Cardiac muscle cell (in vitro differentiated cells and primary cell): ENCODE data around the gene KMT2A. TPM values are rescaled to one million over a fixed set of nuclear protein-coding genes. Genes with fewer than 3 reads are reported as not detected.

Source experiments
- DNase-seq, 2 donors: peaks; one replicate each; pipeline versions ENCODE4 v3.0.0 to v3.0.0-alpha.2; 2010 to 2017; ENCODE audit warnings: low read depth in 1 of 2, low spot score in 1 of 2
- H3K27ac ChIP-seq: fragments of 200-600 bp; sonication (generic); 2 replicates; pipeline ENCODE4 v1.5.1; 2016
- H3K27me3 ChIP-seq: fragments of 200-600 bp; sonication (generic); 2 replicates; pipeline ENCODE4 v1.6.0; 2016; ENCODE audit warnings: control low read depth
- H3K36me3 ChIP-seq: fragments of 200-600 bp; sonication (generic); 2 replicates; pipeline ENCODE4 v1.5.1; 2016; ENCODE audit warnings: control low read depth
- H3K4me1 ChIP-seq: fragments of 200-600 bp; sonication (generic); 2 replicates; pipeline ENCODE4 v1.8.1; 2017; ENCODE audit warnings: low read depth, mild to moderate bottlenecking, mixed run types
- H3K4me3 ChIP-seq: fragments of 200-600 bp; sonication (generic); 2 replicates; pipeline ENCODE4 v1.5.1; 2016; ENCODE audit warnings: mild to moderate bottlenecking
- H3K9me3 ChIP-seq: fragments of 200-600 bp; sonication (generic); 2 replicates; pipeline ENCODE4 v1.5.1; 2017; ENCODE audit warnings: low read depth, mild to moderate bottlenecking, control low read depth
- polyA plus RNA-seq: library from polyadenylated mRNA; unstranded; fragments of >200 nt; fragmentation: Nextera tagmentation; extraction: Ambion mirVana; gene quantifications from 2 replicates; pipeline ENCODE4 v1.2.1, GENCODE V29; 2016
- total RNA-seq: library from RNA; depleted of rRNA; stranded (reverse); fragments of >200 nt; gene quantifications from 2 replicates; pipeline ENCODE4 v1.2.3, GENCODE V29; 2016
- TF ChIP-seq, protein P1 (sequence below): IDR thresholded peaks from 2 replicates; pipeline ENCODE4 v1.5.1; 2012; ENCODE audit warnings: low read depth, mild to moderate bottlenecking, low read length

The KMT2A gene
- total RNA-seq (23.4 and 48.2 TPM in 2 replicates), polyA plus RNA-seq (28.0 and 31.6 TPM in 2 replicates)

DNA sequence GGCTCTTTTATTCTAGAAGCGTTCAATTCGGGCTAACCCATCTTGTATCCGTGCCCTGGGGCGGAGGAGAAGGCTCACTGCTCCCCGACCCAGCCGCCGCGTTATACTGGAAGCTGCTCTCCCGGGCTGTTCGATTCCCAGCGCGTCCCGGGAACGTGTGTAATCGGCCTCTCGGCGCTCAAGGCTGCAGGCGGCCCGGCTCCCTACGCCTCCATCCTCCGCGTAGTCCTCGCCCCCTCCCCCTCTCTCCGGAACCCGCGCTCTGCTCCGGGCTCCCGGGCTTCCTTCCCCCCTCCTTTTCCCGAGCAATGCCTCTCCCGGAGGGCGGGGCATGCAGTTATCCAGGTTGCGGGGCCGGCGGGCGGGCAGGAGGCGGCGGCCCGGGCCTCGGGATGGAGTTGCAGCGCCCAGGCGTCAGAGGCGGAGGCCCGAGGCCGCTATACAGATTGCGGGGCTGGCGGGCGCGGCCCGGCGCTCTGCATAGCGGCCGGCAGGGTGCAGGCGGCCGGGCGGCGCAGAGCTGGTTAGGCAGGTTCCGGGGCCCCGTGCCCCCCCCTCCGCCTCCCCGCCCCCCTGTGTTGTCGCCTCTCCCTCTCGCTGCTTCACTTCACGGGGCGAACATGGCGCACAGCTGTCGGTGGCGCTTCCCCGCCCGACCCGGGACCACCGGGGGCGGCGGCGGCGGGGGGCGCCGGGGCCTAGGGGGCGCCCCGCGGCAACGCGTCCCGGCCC lies at the start of gene KMT2A:
TSS of gene KMT2A (plus strand) at position 600 of the 732 bp plus-strand sequence. CDS start at position 621, 21 bp downstream.
- Histone ChIP-seq H3K4me3 (peak within 1 kb of the TSS; percentile 99), H3K9me3 (no peaks in the 10 kb centered on the region), H3K36me3 (no peaks in the 10 kb centered on the region), H3K27ac (peak within 1 kb of the TSS; percentile 72), H3K4me1 (peaks cover 19% of the 10 kb centered on the region), H3K27me3 (no peaks in the 10 kb centered on the region)
- TF ChIP-seq, protein P1, sequence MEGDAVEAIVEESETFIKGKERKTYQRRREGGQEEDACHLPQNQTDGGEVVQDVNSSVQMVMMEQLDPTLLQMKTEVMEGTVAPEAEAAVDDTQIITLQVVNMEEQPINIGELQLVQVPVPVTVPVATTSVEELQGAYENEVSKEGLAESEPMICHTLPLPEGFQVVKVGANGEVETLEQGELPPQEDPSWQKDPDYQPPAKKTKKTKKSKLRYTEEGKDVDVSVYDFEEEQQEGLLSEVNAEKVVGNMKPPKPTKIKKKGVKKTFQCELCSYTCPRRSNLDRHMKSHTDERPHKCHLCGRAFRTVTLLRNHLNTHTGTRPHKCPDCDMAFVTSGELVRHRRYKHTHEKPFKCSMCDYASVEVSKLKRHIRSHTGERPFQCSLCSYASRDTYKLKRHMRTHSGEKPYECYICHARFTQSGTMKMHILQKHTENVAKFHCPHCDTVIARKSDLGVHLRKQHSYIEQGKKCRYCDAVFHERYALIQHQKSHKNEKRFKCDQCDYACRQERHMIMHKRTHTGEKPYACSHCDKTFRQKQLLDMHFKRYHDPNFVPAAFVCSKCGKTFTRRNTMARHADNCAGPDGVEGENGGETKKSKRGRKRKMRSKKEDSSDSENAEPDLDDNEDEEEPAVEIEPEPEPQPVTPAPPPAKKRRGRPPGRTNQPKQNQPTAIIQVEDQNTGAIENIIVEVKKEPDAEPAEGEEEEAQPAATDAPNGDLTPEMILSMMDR, result no peak
- peak; percentile 98 to 99 for DNase-seq

DNA sequence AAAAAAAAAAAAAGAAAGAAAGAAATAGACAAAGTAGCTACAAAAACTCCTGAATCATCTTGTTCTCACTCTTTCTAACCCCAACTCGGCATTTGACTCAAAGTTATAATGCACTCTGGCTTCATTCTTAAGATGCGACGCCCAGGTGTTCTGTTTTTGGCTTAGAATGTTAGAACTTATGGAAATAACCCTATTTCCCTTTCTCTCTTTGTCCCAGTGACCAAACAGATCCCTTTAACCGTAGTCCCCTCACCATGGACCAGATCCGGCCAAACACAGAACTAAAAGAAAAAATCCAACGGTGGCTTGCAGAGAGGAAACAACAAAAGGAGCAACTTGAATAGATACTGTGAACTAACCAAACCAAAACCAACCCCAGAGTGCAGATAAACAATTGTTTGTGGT lies 40.2 kb upstream of the KMT2A start:
- no peak overlapping the region for H3K4me3 ChIP-seq
- no peaks in the 10 kb centered on the region for H3K4me1 ChIP-seq
- DNase-seq, result no peak
- H3K27ac ChIP-seq, result no peak overlapping the region
- TF ChIP-seq, protein P1, result no peak
- peaks cover 36% of the 10 kb centered on the region for H3K36me3 ChIP-seq
- no peaks in the 10 kb centered on the region for H3K27me3 ChIP-seq
- no peaks in the 10 kb centered on the region for H3K9me3 ChIP-seq

DNA sequence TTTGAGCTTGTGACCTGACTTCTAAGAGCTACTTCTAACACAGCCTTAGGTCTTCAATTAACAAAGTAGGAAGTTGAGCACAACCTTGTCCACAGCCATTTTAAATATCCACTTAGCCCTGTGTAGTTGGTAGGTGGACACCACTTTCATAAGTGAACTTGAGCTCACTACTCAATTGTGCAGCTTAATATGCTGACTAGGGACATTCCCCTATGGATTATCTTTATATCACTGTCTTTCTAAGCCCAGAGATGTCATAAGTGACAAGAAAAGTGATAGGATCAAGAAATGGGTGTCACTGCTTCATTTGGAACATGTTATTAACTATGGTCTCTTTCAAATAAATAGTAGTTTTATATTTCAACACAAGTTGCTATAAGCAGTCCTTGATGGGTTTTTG lies 38.8 kb upstream of the KMT2A start:
- no peaks in the 10 kb centered on the region for H3K9me3 ChIP-seq
- H3K27me3 ChIP-seq, result no peaks in the 10 kb centered on the region
- TF ChIP-seq, protein P1, result no peak
- H3K36me3 ChIP-seq, result peaks cover 31% of the 10 kb centered on the region
- no peak overlapping the region for H3K4me3 ChIP-seq
- H3K27ac ChIP-seq, result no peak overlapping the region
- no peak for DNase-seq
- H3K4me1 ChIP-seq, result no peaks in the 10 kb centered on the region

DNA sequence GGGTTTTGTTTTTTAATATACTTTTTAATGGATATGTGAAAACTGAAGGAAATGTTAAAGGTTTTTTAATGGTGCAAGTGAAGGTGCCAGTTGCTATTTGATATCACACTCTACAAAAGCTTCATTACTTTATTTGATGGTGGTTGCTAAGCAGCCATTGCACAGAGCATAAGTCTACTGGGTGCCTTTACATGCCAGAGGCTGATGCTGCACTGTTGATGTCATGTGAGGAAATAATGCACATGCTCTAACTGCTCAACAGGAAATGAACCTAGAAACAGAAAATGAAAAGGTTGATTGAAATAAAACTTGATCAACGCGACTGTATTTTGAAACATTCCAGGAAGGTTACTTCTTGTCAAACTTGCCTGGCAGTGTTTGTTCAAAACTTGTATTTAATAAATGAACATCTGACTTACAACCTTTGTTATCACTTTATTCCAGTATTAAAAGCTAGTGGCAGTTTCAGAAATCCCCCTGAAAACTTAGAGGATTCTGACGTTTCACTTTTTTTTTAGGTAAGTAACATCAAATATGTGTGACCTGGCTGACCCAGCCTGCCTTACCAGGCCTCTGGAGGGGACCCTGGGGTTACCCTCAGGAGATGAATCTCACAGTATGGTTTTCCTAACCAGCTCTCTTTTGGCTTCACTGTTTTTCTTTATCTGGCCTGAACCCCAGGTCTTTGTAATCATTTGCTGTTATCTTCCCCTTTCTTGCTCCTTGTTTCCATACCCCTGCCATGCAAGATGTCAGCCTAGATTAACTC lies 37.3 kb upstream of the KMT2A start:
- no peak overlapping the region for H3K27ac ChIP-seq
- no peak overlapping the region for H3K4me3 ChIP-seq
- H3K36me3 ChIP-seq, result peaks cover 18% of the 10 kb centered on the region
- peak in 1 of 2 donors; percentile 59 for DNase-seq
- H3K4me1 ChIP-seq, result peaks cover 7% of the 10 kb centered on the region
- H3K27me3 ChIP-seq, result no peaks in the 10 kb centered on the region
- H3K9me3 ChIP-seq, result no peaks in the 10 kb centered on the region
- TF ChIP-seq, protein P1, result no peak

DNA sequence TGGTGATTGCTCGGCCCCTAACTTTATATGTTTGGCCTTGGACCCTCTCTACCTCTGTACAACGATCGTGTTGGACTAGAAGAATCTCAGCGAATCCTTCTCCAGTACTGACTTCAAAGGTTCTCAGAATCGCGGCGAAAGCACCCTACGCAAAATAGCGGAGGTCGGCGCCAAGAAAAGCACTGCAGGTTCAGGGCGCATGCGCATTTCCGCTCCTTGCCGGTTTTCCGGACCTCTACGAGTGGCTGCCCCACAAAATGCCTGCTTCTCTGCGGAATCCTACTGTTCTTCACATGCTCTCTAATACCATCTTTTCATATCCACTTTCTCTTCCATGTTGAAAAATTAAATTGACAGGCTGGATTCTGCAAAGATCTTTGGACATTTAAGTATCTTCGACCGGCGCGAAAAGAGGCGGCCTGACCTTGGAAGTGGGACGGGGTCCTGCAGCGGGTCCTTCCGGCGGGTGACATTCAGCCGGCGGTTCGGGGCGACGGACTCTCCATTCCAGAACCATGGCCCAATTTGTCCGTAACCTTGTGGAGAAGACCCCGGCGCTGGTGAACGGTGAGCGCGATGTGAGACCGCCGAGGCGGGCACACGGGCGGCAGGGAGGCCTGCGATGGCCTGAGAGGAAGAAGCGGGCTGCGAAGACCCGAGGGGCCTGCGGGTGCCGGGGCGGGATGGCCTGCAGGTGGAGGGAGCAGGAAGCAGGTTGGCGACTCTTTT lies 35.0 kb upstream of the KMT2A start, which contains the start of gene ATP5MG:
TSS of gene ATP5MG (plus strand) at position 456 of the 729 bp plus-strand sequence. CDS start at position 516, 60 bp downstream.
- peaks cover 5% of the 10 kb centered on the region for H3K36me3 ChIP-seq

More for the DNA sequence above, 35.0 kb upstream of the KMT2A start, which contains the start of gene ATP5MG:
- TF ChIP-seq, protein P1, result no peak
- Histone ChIP-seq H3K4me1 (peaks cover 7% of the 10 kb centered on the region), H3K4me3 (peak within 1 kb of the TSS; percentile 94), H3K9me3 (no peaks in the 10 kb centered on the region), H3K27me3 (no peaks in the 10 kb centered on the region), H3K27ac (peak within 1 kb of the TSS; percentile 94)
- DNase-seq, result peak; percentile 94 to 95
